Measurements from ENCODE around the gene PRUNE2. TPM values are rescaled to one million over a fixed set of nuclear protein-coding genes. Genes with fewer than 3 reads are reported as not detected.

Gene PRUNE2
- total RNA-seq, 4 donors from 2014 or later: 3.6 to 16.2 (median 6.4) TPM

DNA sequence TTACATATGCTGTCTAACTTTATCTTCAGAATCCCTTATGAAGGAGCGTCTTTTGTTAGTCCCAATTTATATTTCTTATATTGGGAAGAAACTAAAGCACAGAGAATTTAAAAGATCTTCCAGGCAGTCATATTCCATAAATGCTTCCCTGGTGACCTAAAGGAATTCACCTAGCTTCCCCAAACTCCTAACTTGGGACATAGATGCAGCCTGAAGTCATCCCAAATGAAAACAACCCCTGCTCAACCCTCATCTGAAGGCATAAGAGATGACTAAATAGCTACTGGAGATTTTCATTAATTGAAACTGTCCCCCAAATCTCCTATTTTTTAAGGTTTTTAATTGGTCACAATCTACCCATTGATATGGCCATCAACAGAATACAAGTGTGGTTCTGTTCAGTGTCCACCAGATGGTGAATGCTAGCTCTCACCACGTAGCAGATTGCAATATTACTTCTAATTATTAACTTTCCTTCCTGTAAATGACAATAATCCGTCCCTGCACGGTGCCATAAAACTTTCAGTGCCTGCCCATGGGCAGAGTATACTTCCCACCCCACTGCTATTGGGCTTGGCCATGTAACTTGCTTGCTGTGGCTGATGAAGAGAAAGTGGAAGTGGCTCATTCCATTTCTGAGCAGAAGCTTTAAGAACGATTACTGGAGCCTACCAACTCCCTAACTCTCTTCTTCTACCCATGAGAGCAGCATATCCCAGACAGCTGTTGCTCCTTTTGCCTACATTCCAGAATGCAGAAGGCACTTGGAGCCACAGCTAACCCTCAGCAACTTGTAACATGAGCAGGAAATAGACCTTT is 18.7 kb downstream of the PRUNE2 start:
- 73% methylated on average over 5 of the region's 5 CpGs for WGBS
- no peak overlapping the region for H3K4me3 ChIP-seq
- no peak overlapping the region for H3K27ac ChIP-seq

DNA sequence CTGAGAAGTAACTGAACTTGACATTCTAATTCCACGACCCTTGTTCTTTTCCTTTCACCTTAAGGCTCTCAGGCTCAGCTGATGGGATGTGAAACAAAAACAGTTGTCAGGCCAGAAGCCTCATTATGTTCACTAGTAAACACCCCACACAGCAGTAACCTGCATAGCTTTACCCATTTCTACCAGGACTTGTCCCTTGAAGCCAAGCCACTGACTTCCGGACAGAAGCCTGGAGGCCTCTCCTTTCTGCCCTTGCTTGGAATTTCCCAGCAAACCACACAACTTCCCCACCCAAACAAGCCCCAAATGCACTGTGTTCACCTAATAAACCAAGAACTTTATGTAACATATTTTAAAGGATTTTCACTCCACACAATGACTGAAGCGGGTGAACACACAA is 19.6 kb downstream of the PRUNE2 start:
- H3K27ac ChIP-seq: no peak overlapping the region
- no peaks in the 10 kb centered on the region for H3K4me1 ChIP-seq
- H3K9me3 ChIP-seq: no peaks in the 10 kb centered on the region
- H3K4me3 ChIP-seq: no peak overlapping the region
- DNase-seq (ENCODE audit: low spot score in 2 of 2): no peak
- no peaks in the 10 kb centered on the region for H3K36me3 ChIP-seq
- TF ChIP-seq EP300 (IDR thresholded peaks at IDR 0.05) (no peak), POLR2A (IDR thresholded peaks at IDR 0.05) (no peak), POLR2AphosphoS5 (IDR thresholded peaks at IDR 0.05) (no peak)
- TF ChIP-seq, protein P1, sequence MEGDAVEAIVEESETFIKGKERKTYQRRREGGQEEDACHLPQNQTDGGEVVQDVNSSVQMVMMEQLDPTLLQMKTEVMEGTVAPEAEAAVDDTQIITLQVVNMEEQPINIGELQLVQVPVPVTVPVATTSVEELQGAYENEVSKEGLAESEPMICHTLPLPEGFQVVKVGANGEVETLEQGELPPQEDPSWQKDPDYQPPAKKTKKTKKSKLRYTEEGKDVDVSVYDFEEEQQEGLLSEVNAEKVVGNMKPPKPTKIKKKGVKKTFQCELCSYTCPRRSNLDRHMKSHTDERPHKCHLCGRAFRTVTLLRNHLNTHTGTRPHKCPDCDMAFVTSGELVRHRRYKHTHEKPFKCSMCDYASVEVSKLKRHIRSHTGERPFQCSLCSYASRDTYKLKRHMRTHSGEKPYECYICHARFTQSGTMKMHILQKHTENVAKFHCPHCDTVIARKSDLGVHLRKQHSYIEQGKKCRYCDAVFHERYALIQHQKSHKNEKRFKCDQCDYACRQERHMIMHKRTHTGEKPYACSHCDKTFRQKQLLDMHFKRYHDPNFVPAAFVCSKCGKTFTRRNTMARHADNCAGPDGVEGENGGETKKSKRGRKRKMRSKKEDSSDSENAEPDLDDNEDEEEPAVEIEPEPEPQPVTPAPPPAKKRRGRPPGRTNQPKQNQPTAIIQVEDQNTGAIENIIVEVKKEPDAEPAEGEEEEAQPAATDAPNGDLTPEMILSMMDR (IDR thresholded peaks at IDR 0.05): no peak
- WGBS: 83% methylated on average over 3 of the region's 3 CpGs
- no peaks in the 10 kb centered on the region for H3K27me3 ChIP-seq

More for the DNA sequence above, 18.7 kb downstream of the PRUNE2 start:
- no peak for DNase-seq (ENCODE audit: low spot score in 2 of 2)
- H3K27me3 ChIP-seq: no peaks in the 10 kb centered on the region
- no peak for TF ChIP-seq EP300 (IDR thresholded peaks at IDR 0.05)
- TF ChIP-seq, protein P1 (IDR thresholded peaks at IDR 0.05): no peak
- TF ChIP-seq POLR2A (IDR thresholded peaks at IDR 0.05): no peak
- TF ChIP-seq POLR2AphosphoS5 (IDR thresholded peaks at IDR 0.05): no peak
- no peaks in the 10 kb centered on the region for H3K36me3 ChIP-seq
- no peaks in the 10 kb centered on the region for H3K9me3 ChIP-seq
- no peaks in the 10 kb centered on the region for H3K4me1 ChIP-seq

DNA sequence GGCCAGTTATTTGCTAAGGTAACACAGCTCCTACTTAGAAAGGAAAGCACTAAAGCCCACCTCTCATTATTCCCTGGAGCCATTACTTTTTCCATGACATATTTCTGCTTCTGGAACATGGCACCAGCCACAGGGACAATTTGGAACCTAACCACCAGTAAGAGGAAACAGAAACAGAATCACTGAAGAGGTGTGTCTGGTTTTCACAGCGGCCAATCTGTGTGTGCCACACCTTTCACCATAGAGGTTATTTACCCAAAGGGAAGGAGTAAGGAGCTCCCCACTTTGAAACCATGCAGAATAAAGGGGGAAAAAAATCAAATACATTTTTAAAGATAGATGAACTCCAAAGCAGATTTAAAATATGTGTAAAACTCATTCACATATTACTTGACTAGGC is 21.1 kb downstream of the PRUNE2 start:
- H3K4me1 ChIP-seq: no peaks in the 10 kb centered on the region
- no peak overlapping the region for H3K27ac ChIP-seq
- TF ChIP-seq POLR2A (IDR thresholded peaks at IDR 0.05) (no peak), EP300 (IDR thresholded peaks at IDR 0.05) (no peak), POLR2AphosphoS5 (IDR thresholded peaks at IDR 0.05) (no peak)
- TF ChIP-seq, protein P1 (IDR thresholded peaks at IDR 0.05): no peak
- H3K4me3 ChIP-seq: no peak overlapping the region
- no peaks in the 10 kb centered on the region for H3K36me3 ChIP-seq
- DNase-seq (ENCODE audit: low spot score in 2 of 2): no peak
- no peaks in the 10 kb centered on the region for H3K9me3 ChIP-seq
- no peaks in the 10 kb centered on the region for H3K27me3 ChIP-seq
- WGBS: 81% methylated on average over 1 of the region's 1 CpG

DNA sequence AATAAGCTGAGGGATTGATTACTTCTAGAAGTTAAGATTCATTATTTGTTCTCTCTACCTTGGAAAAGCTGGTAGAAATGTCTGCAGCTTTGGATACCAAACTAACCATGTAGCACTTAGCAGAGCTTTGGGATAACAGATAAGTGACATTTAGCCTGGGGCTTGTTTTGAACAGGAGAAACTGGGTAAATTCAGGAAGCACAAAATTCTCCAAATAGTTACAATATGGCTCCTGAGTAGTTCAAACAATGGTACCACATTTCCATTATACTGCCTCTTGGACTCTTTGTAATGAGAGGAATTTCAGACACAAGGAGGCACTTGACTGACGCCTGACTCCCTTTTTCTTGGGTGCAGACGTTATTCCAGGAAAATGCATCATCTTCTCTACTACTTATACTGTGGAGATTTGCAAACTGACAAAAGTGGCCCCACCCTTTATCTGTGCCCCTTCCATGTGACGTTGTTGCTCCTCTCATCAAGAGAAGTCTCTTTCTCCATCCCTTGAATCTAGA is 22.5 kb downstream of the PRUNE2 start:
- Histone ChIP-seq H3K27me3 (no peaks in the 10 kb centered on the region), H3K36me3 (no peaks in the 10 kb centered on the region), H3K9me3 (no peaks in the 10 kb centered on the region), H3K27ac (no peak overlapping the region), H3K4me3 (no peak overlapping the region), H3K4me1 (no peaks in the 10 kb centered on the region)
- 84% methylated on average over 3 of the region's 3 CpGs for WGBS
- no peak for DNase-seq (ENCODE audit: low spot score in 2 of 2)
- TF ChIP-seq POLR2AphosphoS5 (IDR thresholded peaks at IDR 0.05): no peak
- no peak for TF ChIP-seq POLR2A (IDR thresholded peaks at IDR 0.05)
- TF ChIP-seq EP300 (IDR thresholded peaks at IDR 0.05): no peak
- TF ChIP-seq, protein P1 (IDR thresholded peaks at IDR 0.05): no peak

DNA sequence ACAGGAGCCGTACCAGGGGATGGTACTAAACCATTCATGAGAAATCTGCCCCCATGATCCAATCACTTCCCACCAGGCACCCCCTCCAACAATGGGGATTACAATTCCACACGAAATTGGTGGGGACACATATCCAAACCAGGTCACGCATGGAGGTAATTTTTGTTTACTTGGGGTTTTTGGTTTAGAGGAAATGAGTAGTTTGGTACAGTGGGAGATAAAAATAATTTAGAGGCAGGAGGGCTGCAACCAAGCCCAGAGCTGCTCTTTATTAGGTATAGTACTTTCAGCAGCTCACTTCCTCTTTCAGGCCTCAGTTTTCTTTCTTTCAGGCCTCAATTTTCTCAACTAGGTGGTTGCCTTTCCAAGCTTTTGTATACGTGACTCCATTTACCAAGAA is 23.2 kb downstream of the PRUNE2 start:
- Histone ChIP-seq H3K4me1 (no peaks in the 10 kb centered on the region), H3K4me3 (no peak overlapping the region), H3K27ac (no peak overlapping the region), H3K36me3 (no peaks in the 10 kb centered on the region), H3K27me3 (no peaks in the 10 kb centered on the region), H3K9me3 (no peaks in the 10 kb centered on the region)
- 89% methylated on average over 4 of the region's 4 CpGs for WGBS
- DNase-seq (ENCODE audit: low spot score in 2 of 2): no peak
- no peak for TF ChIP-seq POLR2AphosphoS5 (IDR thresholded peaks at IDR 0.05)
- TF ChIP-seq, protein P1 (IDR thresholded peaks at IDR 0.05): no peak
- TF ChIP-seq EP300 (IDR thresholded peaks at IDR 0.05): no peak
- no peak for TF ChIP-seq POLR2A (IDR thresholded peaks at IDR 0.05)
